B cell (primary cell): ENCODE data around the gene RIPOR2. TPM values are rescaled to one million over a fixed set of nuclear protein-coding genes. Genes with fewer than 3 reads are reported as not detected.

ENCODE experiments used
- ATAC-seq: fragments of 200-7000 bp; cut with Tn5 transposase; one replicate; pipeline ENCODE4 v1.10.0; 2021; ENCODE audit warnings: low read depth, mild to moderate bottlenecking, moderate number of reproducible peaks, moderate library complexity
- CTCF ChIA-PET: fragments of 350-600 bp; sonication (Branson Sonifier 250); formaldehyde crosslinking; loops from one replicate; lab custom pipeline; 2021; ENCODE audit warnings: antibody characterized with exemption, inconsistent platforms; lab: Charles Lee
- POLR2A ChIA-PET: fragments of 350-600 bp; sonication (Branson Sonifier 250); formaldehyde crosslinking; loops from one replicate; lab custom pipeline; 2021; ENCODE audit warnings: antibody characterized with exemption; lab: Charles Lee
- DNase-seq: peaks from one replicate; pipeline ENCODE4 v3.0.0; 2013
- H2AFZ ChIP-seq: 2 replicates; pipeline ENCODE4 v1.6.1; 2012; ENCODE audit warnings: mild to moderate bottlenecking, low read depth, low read length; ENCODE audit not compliant: insufficient read depth, poor library complexity, severe bottlenecking
- H3K27ac ChIP-seq, 2 donors: 1 replicate in 1 of 2; 2 replicates in 1 of 2; pipeline ENCODE4 v1.5.1; 2012 to 2013; ENCODE audit warnings: low read length in 2 of 2, mild to moderate bottlenecking in 2 of 2, moderate library complexity in 1 of 2
- H3K27me3 ChIP-seq, 4 experiments: fragments of 200-600 bp in 1 of 4; sonication (generic) in 1 of 4; replicated peaks in 1 of 4; 1 replicate in 2 of 4; 2 replicates in 2 of 4; pipeline versions ENCODE4 v1.6.1 to v1.7.0; 2013 to 2016; ENCODE audit warnings: low read length in 3 of 4, mild to moderate bottlenecking in 2 of 4, mixed read lengths in 1 of 4, moderate library complexity in 1 of 4; ENCODE audit not compliant: insufficient read depth in 4 of 4, control insufficient read depth in 3 of 4; ENCODE audit errors: control extremely low read depth in 1 of 4
- H3K36me3 ChIP-seq, 2 experiments: replicated peaks in 1 of 2; 1 replicate in 1 of 2; 2 replicates in 1 of 2; pipeline versions ENCODE4 v1.6.1 to v1.7.1; 2013; ENCODE audit warnings: low read length in 1 of 2; ENCODE audit not compliant: insufficient read depth in 2 of 2, control insufficient read depth in 1 of 2; ENCODE audit errors: control extremely low read depth in 1 of 2, extremely low read depth in 1 of 2
- H3K4me1 ChIP-seq, 2 donors: fragments of 200-600 bp in 1 of 2; sonication (generic) in 1 of 2; 1 replicate in 1 of 2; 2 replicates in 1 of 2; pipeline versions ENCODE4 v1.5.1 to v1.6.1; 2013 to 2017; ENCODE audit warnings: low read length in 2 of 2; ENCODE audit not compliant: control insufficient read depth in 2 of 2, insufficient read depth in 2 of 2
- H3K4me2 ChIP-seq: replicated peaks from 2 replicates; pipeline ENCODE3; 2012; ENCODE audit warnings: mild to moderate bottlenecking, low read depth, low read length; ENCODE audit not compliant: poor library complexity, severe bottlenecking
- H3K4me3 ChIP-seq, 5 experiments: fragments of 200-600 bp in 1 of 5; sonication (generic) in 1 of 5; 1 replicate in 3 of 5; 2 replicates in 2 of 5; pipeline versions ENCODE4 v1.5.1 to v1.7.0; 2011 to 2016; ENCODE audit warnings: low read length in 4 of 5, mild to moderate bottlenecking in 4 of 5, low read depth in 2 of 5, control low read depth in 1 of 5, moderate library complexity in 1 of 5; ENCODE audit not compliant: insufficient read depth in 1 of 5; ENCODE audit errors: control extremely low read depth in 1 of 5, extremely low read depth in 1 of 5
- H3K79me2 ChIP-seq: fragments of 200-600 bp; sonication (generic); one replicate; pipeline ENCODE4 v1.6.0; 2016; ENCODE audit warnings: low read length; ENCODE audit not compliant: control insufficient read depth, insufficient read depth
- H3K9ac ChIP-seq: fragments of 200-600 bp; sonication (generic); 2 replicates; pipeline ENCODE4 v1.6.1; 2017; ENCODE audit warnings: mild to moderate bottlenecking, low read length, moderate library complexity
- H3K9me3 ChIP-seq, 3 donors: one replicate each; pipeline versions ENCODE4 v1.6.1 to v1.7.1; 2013; ENCODE audit warnings: low read length in 2 of 3; ENCODE audit not compliant: control insufficient read depth in 2 of 3, insufficient read depth in 1 of 3; ENCODE audit errors: control extremely low read depth in 1 of 3
- H4K20me1 ChIP-seq: 2 replicates; pipeline ENCODE4 v1.6.0; 2012; ENCODE audit warnings: mild to moderate bottlenecking, low read length; ENCODE audit not compliant: insufficient read depth, control insufficient read depth, poor library complexity, severe bottlenecking
- H3K27ac Mint-ChIP-seq: one replicate; pipeline ENCODE4 v1.8.0; 2021; ENCODE audit warnings: mixed read lengths
- H3K27me3 Mint-ChIP-seq: one replicate; pipeline ENCODE4 v1.8.0; 2021; ENCODE audit warnings: mixed read lengths
- H3K4me1 Mint-ChIP-seq: one replicate; pipeline ENCODE4 v1.8.0; 2021; ENCODE audit warnings: mixed read lengths
- H3K4me3 Mint-ChIP-seq: one replicate; pipeline ENCODE4 v1.8.0; 2021; ENCODE audit warnings: mixed read lengths
- H3K9me3 Mint-ChIP-seq: one replicate; pipeline ENCODE4 v1.8.0; 2022; ENCODE audit warnings: mixed read lengths; ENCODE audit not compliant: insufficient read depth
- CTCF ChIP-seq: fragments of 200-600 bp; IDR thresholded peaks from one replicate; pipeline ENCODE4 v1.8.0; 2022; ENCODE audit warnings: antibody characterized with exemption, mild to moderate bottlenecking
- EZH2 ChIP-seq: IDR thresholded peaks from 2 replicates; pipeline ENCODE4 v1.6.1; 2012; ENCODE audit warnings: borderline replicate concordance, low read depth, mild to moderate bottlenecking, moderate library complexity, low read length; ENCODE audit not compliant: insufficient read depth, poor library complexity, severe bottlenecking
- WGBS: methylation state at CpG from one replicate; pipeline ENCODE4 v1.1.5; 2013; ENCODE audit warnings: missing lambda C conversion rate; ENCODE audit not compliant: insufficient coverage; 5-methylcytosine and 5-hydroxymethylcytosine counted together
- intact Hi-C: fragments of 100-400 bp; cut with micrococcal nuclease; formaldehyde crosslinking; loops from one replicate; pipeline ENCODE4 v1.10.0; 2022
- polyA plus RNA-seq: library from polyadenylated mRNA; depleted of rRNA; stranded (reverse); fragments of >200 nt; gene quantifications from 2 replicates; pipeline ENCODE4 v1.2.3, GENCODE V29; 2012
- total RNA-seq, 2 donors: library from RNA; stranded (reverse); fragments of 120-200 nt in 1 of 2; gene quantifications; 1 replicate in 1 of 2; 2 replicates in 1 of 2; pipeline versions ENCODE4 v1.2.3 to v1.2.4, GENCODE V29; 2013 to 2022

The RIPOR2 gene
- total and polyA plus RNA-seq, 2 donors (not counting 1 experiment from before 2014, with no cell fraction given), result 300 to 430 TPM

- Histone ChIP-seq H3K9me3 (no peaks in the 10 kb centered on the region), H2AFZ (no peak overlapping the region), H3K27ac (peak overlapping the region in 1 of 2 donors; percentile 93), H3K4me2 (peak overlapping the region; percentile 77), H3K79me2 (peaks cover 100% of the 10 kb centered on the region), H3K4me3 (peak overlapping the region in 2 of 5 experiments; percentile 22 to 27), H3K27me3 (no peaks in the 10 kb centered on the region), H3K4me1 (peaks cover 90 to 94% of the 10 kb centered on the region in 2 donors), H3K36me3 (peaks cover 12 to 79% of the 10 kb centered on the region in 2 experiments), H4K20me1 (peaks cover 92% of the 10 kb centered on the region), H3K9ac (peak overlapping the region; percentile 1)
- peak overlapping the region; percentile 73 for H3K4me3 Mint-ChIP-seq
- peaks cover 4% of the 10 kb centered on the region for H3K9me3 Mint-ChIP-seq
- TF ChIP-seq EZH2 (no peak), CTCF (no peak)
- intact Hi-C loops, result loop anchor here (5.0 kb wide), 1 partner anchor 37 kb away; no protein-coding TSS in a partner anchor
- peaks cover 87% of the 10 kb centered on the region for H3K4me1 Mint-ChIP-seq
- ChIA-PET POLR2A (interaction anchor here (0.7 to 1.8 kb wide), 2 partner anchors 24 to 66 kb away, joined by 3 to 8 read pairs; no protein-coding TSS in a partner anchor), CTCF (interaction anchor here (0.9 to 19.0 kb wide), 10 partner anchors 10 to 103 kb away, joined by 3 to 465 read pairs (median 7); partner anchors contain the start of gene RIPOR2)
- no peak for DNase-seq
- H3K27me3 Mint-ChIP-seq, result no peaks in the 10 kb centered on the region
- no peak for ATAC-seq
- H3K27ac Mint-ChIP-seq, result peak overlapping the region; percentile 86
- WGBS, result 67% methylated on average over 1 of the region's 2 CpGs
These were observed 11.0 kb downstream of the RIPOR2 start for GRCh38 chr6:24924580-24925356.
